ENCODE measurements around the gene EFS.

GRCh38 chr14:23361763-23362162, 3.2 kb downstream of the EFS start:
- TF ChIP-seq, protein P1, sequence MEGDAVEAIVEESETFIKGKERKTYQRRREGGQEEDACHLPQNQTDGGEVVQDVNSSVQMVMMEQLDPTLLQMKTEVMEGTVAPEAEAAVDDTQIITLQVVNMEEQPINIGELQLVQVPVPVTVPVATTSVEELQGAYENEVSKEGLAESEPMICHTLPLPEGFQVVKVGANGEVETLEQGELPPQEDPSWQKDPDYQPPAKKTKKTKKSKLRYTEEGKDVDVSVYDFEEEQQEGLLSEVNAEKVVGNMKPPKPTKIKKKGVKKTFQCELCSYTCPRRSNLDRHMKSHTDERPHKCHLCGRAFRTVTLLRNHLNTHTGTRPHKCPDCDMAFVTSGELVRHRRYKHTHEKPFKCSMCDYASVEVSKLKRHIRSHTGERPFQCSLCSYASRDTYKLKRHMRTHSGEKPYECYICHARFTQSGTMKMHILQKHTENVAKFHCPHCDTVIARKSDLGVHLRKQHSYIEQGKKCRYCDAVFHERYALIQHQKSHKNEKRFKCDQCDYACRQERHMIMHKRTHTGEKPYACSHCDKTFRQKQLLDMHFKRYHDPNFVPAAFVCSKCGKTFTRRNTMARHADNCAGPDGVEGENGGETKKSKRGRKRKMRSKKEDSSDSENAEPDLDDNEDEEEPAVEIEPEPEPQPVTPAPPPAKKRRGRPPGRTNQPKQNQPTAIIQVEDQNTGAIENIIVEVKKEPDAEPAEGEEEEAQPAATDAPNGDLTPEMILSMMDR (IDR thresholded peaks at IDR 0.05): no peak
- no peak for TF ChIP-seq EP300 (IDR thresholded peaks at IDR 0.05)

Measured in tibial nerve (tissue), 4 donors.